Activated gamma-delta T cell treated with anti-CD3 and anti-CD28 coated beads, Interleukin-2, amount 50 U/mL, for 16 hours (primary cell): ENCODE measurements around the gene OXSR1.
"Not testable (repeated sequence)": the region's sequence is repeated elsewhere in the genome, so short reads cannot be mapped to it uniquely, and the experiment has no call there.

ENCODE experiments used
- DNase-seq: peaks from one replicate; pipeline ENCODE4 v3.0.0-alpha.2; 2020; ENCODE audit warnings: low read depth

The OXSR1 gene

DNA sequence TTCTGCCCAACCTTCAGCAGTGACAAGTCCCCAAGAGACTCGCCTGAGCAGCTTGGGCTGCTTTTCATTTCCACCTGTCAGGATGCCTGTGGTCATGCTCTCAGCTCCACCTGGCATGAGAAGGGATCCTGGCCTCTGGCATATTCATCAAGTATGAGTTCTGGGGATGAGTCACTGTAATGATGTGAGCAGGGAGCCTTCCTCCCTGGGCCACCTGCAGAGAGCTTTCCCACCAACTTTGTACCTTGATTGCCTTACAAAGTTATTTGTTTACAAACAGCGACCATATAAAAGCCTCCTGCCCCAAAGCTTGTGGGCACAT is 23.4 kb upstream of the OXSR1 start:
- DNase-seq, result no peak

DNA sequence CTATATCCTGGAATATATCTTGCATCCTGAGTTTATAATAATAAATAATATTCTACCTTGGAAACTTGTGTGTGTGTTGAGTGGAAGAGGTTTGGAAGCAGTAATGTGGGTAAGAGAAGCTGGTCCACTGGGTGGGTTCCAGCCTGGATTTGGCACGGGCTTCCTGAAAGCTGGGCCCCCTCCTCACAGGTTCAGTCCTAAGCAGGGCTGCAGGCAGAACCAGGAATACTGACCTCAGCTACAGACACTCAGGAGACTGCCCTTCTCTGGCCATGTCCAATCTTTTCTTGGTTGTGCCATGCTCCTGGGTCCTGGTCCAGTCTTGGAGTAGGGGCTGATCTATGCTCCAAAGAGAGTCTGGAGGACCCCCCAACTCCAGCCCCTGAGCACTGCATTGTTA is 22.4 kb upstream of the OXSR1 start:
- DNase-seq, result no peak

DNA sequence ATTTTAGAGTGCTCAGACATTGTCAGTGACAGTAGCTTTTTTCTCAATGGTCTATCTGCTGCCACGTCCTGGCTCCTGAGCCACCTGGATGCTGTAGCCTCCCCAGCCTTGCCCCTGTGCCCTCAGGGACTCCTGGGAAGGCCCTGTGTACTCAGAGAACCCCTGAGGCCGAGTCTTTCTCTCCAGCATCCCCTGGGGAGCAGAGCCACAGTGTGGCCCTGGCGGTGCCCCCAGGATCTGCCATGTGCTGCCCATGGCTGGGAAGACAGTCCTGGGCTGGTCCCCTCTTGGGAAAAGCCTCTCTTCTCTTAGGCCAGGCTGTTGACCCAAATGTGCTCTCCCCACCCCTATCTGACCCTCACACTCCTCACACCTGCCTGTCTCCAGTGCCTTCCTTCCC is 21.8 kb upstream of the OXSR1 start:
- DNase-seq, result no peak

DNA sequence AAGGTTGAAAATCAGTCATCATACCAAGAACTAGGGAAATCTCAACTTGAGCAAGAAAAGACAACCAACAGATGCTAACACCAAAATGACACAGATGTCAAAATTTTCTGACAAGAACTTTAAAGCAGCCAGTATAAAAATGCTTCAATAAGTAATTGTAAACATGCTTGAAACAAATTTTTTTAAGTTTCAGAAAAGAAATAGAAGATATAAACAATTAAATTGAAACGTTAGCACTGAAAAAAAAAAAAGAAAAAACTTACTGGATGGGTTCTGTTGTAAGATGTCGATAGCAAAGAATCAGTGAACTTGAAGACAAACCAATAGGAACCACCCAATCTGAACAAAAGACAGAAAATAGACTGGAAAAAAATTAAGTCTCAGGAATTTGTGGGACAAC is 18.8 kb upstream of the OXSR1 start:
- DNase-seq, result no peak

DNA sequence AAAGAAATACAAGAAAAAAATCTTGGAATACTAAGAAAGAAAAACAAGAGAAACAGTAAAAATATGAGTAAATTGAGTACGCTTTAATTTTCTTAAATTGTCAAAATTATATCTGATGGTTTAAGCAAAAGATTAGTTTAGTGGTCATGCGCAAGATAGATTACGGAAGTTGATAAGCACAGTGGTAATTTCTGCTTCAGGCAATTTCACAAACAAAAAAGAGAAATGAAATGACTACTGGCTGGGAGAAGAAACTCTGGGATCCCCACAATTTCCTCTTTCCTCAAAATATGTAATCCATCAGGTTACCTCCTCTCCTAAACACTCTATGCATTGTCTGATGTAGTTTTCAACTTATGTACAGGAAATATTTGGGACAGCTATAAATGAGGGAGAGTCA is 17.9 kb upstream of the OXSR1 start:
- no peak for DNase-seq

GRCh38 chr3:38148311-38148882 is 16.9 kb upstream of the OXSR1 start:
- no peak for DNase-seq

- no peak for DNase-seq
Observed at GRCh38 chr3:38149708-38150107, 15.6 kb upstream of the OXSR1 start.

DNA sequence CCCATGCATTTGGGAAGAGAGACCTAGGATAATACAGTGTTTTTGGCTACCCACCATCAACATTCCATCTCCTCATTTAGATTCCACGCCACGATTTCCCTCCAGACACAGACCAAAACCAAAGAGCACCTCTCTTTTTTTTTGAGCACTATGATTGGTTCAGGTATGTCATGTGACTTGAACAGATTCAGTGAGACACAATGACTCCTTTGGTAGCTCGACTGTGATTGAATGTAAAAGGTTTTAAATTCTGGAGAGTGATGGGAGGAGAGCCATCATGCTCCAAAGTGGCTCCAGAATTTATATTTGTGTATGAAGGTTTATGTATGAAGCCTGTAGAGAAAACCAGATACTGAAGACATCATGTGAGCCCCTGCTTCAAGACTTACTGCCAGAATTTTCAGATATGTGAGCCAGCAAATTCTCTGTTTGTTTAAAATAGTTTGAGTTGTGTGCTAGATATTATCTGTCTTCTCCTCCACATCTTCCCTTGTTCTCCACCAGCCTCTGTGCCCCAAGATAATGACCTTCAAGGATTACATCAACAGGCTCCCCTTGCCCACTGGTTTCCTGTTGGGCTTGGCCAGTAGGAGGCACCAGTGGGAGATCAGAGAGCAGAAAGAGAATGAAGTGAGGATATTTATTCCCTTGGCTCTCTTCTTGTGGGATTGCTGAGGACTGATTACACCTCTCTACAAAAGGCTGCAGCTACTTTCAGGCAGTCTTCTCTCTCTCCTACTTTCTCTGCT is 14.4 kb upstream of the OXSR1 start:
- no peak for DNase-seq

DNA sequence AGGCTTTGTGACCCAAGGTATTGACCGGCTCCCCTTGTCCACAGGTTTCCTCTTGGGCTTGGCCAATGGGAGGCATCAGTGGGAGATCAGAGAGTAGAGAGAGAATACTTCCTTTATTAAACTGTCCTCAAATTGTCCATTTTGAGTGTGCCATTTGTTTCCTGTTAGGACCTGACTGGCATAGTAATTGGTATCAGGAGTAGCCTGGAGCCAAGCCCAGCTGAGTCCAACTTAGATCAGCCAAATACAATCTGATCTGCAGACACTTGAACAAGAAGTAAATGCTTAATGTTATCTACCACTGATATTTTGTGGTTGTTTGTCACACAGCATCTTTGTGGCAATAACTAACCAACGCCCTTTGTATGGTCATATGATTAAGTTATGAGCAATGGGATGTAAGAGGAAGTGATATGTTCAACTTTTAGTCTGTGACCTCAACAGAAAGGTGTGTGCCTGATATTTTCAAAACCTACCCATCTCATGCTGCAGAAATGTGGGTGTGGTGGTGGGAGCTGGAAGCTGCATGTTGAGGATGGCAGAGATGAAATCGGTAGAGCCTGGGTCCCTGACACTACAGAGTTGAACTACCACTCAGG is 13.6 kb upstream of the OXSR1 start:
- DNase-seq, result no peak

GRCh38 chr3:38152609-38153008 is 12.7 kb upstream of the OXSR1 start:
- no peak for DNase-seq

DNA sequence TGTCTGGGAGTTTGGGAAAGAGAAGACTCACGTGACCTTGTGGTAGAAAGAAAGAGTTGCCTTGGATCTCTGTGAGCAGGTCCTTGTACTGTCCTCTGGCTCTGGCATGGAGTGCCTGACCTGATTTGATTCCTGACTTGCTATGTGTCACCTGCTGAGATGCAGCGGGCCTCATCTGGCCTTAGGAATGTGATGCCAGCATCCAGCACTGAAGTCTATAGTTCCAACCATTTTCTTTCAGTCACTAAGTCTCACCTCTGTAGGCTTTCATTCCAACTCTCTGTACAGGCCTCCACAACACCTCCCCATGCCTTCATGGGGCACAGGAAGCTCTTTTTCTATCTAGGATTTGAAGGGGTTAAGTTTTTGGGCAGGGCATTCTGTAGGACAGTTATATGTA is 12.1 kb upstream of the OXSR1 start:
- DNase-seq, result no peak

- DNase-seq, result no peak
Observed at GRCh38 chr3:38154033-38154494, 11.3 kb upstream of the OXSR1 start.

DNA sequence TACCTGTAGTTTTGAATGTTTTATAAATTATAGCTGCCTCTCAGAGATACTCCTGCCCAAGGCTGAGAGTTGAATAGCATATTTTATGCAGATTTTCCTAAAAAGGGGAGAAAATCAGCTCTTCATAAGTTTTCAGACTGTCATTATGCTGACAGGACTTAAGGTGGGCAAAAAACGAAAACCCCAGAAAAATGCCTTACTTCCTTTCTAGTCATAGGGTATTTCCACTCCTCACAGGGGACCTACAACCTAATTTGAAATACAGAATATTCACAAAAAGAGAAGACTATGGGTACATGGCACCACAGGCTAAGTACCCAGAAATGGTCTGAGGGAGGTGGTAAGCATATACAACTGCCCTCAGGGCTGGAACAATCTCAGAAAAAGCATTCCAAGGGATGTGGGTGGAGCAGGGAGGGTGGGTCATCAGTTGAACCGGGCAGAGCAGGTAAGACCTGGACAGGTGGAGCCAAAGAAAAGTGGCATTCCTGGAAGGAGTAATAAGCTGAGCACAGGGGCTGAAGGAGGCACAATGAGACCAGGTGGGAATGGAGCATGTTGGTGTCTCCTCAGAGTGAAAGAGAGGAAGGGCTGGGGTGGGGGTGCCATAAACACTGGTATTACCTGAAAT is 10.6 kb upstream of the OXSR1 start:
- DNase-seq, result no peak

GRCh38 chr3:38155825-38156224 is 9.5 kb upstream of the OXSR1 start:
- DNase-seq, result no peak

GRCh38 chr3:38157117-38157516 is 8.2 kb upstream of the OXSR1 start:
- DNase-seq, result no peak

- no peak for DNase-seq
Observed at GRCh38 chr3:38157595-38157994, 7.7 kb upstream of the OXSR1 start.

DNA sequence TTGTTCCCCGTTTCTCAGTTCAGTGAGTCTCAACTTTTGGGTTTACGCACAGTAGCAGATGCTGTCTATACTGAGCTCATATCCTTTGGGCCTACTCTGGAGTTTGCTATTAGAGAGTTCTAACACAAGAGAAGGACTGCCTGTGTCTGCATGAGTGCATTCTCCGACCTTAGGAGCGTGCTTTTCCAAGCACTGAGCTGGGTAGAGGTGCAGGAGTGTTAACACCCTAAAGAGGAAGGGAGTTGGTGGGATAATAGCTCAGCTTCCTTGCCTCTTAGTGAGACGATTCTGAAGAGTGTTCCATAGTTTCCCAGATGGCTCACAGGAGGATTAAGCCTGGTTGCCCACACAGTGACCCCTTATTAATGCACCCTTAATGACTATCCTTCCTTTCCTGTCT is 6.9 kb upstream of the OXSR1 start:
- DNase-seq, result no peak

- not testable (repeated sequence) for DNase-seq
Observed at GRCh38 chr3:38160704-38161103, 4.6 kb upstream of the OXSR1 start.

- no peak for DNase-seq
Observed at GRCh38 chr3:38163117-38163840, 2.1 kb upstream of the OXSR1 start.

DNA sequence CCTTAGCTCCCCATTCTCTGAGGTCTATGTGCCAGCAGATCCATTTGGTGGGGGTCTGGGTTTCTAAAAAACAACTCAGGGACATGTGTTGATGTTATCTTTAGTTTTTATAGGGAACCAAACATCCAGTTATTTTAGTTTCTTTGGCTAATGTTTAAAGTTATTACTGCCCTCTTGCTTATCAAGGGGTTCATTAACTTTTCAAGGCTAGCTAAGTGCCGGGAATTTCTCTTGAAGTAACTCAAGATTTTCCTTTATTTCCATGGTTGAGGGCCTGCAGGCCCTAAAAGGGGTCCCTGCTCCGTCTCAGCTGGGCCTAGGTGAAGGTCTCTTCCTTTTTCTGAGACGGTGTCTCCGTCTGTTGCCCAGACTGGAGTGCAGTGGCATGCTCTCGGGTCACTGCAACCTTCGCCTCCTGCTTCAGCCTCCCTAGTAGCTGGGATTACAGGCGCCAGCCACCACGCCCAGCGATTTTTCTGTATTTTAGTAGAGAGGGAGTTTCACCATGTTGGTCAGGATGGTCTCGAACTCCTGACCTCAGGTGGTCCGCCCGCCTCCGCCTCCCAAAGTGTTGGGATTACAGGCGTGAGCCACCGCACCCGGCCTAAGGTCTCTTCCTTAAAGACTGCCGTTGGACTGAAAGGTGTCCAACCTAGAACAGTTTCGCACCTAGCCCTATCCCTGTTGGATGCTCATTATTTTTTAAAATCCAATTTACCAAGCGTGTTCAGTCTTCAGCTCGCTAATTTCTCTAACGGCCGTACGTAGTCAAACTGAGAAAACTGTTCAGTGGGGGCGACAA is 1.3 kb upstream of the OXSR1 start:
- DNase-seq, result no peak

GRCh38 chr3:38164643-38164951 is 740 bp upstream of the OXSR1 start:
- DNase-seq, result no peak
